K562 (cell line): ENCODE data around the gene KLRC4.
"Not testable (repeated sequence)": the region's sequence is repeated elsewhere in the genome, so short reads cannot be mapped to it uniquely, and the experiment has no call there.

Experiments used
- ELF1 ChIP-seq: fragments of 200-800 bp; sonication (Bioruptor generic); IDR thresholded peaks from 2 replicates; pipeline ENCODE4 v1.6.1; 2016; ENCODE audit warnings: missing genetic modification characterization, missing compliant biosample characterization
- FOXA1 ChIP-seq: fragments of 450-650 bp; IDR thresholded peaks from 2 replicates; pipeline ENCODE4 v1.6.1; 2016; ENCODE audit warnings: mild to moderate bottlenecking, borderline replicate concordance
- MXI1 ChIP-seq: IDR thresholded peaks from 2 replicates; pipeline ENCODE4 v1.6.1; 2011; ENCODE audit warnings: low read depth, mild to moderate bottlenecking, improper control_type of control experiment, low read length
- RAD21 ChIP-seq, 2 experiments: fragments of 250-450 bp in 1 of 2; fragments of 450-650 bp in 1 of 2; sonication (Bioruptor Pico) in 1 of 2; formaldehyde crosslinking in 1 of 2; IDR thresholded peaks in 1 of 2; conservative IDR thresholded peaks in 1 of 2; 2 replicates each; pipeline versions ENCODE4 v1.4.0 to v1.8.0; 2020 to 2022; ENCODE audit warnings: mild to moderate bottlenecking in 2 of 2, moderate library complexity in 1 of 2
- SMARCA5 ChIP-seq: fragments of 450-650 bp; IDR thresholded peaks from 2 replicates; pipeline ENCODE4 v1.6.1; 2016
- ZFPM2 ChIP-seq: fragments of 250-450 bp; sonication (Bioruptor Pico); IDR thresholded peaks from 2 replicates; pipeline ENCODE4 v1.5.1; 2022; ENCODE audit warnings: mild to moderate bottlenecking
- ZNF764 ChIP-seq: fragments of 250-450 bp; sonication (Bioruptor Pico); IDR thresholded peaks from 2 replicates; pipeline ENCODE4 v1.4.0; 2020; ENCODE audit warnings: low read depth, mild to moderate bottlenecking, moderate library complexity
- TF ChIP-seq, protein P1 (sequence below): fragments of 450-650 bp; IDR thresholded peaks from 2 replicates; pipeline ENCODE4 v1.6.1; 2017; ENCODE audit warnings: mild to moderate bottlenecking, moderate library complexity
- TF ChIP-seq, protein P2 (sequence below): fragments of 450-650 bp; IDR thresholded peaks from 2 replicates; pipeline ENCODE4 v1.6.1; 2016

DNA sequence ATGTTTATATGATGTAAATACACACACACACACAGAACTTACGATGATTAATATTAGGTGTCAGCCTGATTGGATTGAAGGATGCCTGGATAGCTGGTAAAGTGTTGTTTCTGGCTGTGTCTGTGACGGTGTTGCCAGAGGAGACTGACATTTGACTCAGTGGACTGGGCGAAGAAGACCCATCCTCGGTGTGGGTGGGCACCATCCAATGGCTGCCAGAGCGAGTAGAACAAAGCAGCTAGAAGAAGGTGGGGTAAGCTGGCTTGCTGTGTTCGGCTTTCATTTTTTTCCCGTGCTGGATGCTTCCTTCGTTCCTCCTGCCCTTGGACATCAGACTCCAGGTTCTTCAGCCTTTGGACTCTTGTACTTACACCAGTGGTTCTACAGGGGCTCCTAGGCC is 31.6 kb upstream of the KLRC4 start:
- not testable (repeated sequence) for TF ChIP-seq ELF1 (tag); RAD21 (CRISPR knock-in tag; conservative IDR thresholded peaks at IDR 0.05 in 1 of 2, IDR thresholded peaks at IDR 0.05 in 1 of 2); MXI1; SMARCA5; ZFPM2 (CRISPR knock-in tag); FOXA1; ZNF764 (CRISPR knock-in tag)
- TF ChIP-seq, protein P1, sequence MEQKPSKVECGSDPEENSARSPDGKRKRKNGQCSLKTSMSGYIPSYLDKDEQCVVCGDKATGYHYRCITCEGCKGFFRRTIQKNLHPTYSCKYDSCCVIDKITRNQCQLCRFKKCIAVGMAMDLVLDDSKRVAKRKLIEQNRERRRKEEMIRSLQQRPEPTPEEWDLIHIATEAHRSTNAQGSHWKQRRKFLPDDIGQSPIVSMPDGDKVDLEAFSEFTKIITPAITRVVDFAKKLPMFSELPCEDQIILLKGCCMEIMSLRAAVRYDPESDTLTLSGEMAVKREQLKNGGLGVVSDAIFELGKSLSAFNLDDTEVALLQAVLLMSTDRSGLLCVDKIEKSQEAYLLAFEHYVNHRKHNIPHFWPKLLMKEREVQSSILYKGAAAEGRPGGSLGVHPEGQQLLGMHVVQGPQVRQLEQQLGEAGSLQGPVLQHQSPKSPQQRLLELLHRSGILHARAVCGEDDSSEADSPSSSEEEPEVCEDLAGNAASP = not testable (repeated sequence)
- TF ChIP-seq, protein P2, sequence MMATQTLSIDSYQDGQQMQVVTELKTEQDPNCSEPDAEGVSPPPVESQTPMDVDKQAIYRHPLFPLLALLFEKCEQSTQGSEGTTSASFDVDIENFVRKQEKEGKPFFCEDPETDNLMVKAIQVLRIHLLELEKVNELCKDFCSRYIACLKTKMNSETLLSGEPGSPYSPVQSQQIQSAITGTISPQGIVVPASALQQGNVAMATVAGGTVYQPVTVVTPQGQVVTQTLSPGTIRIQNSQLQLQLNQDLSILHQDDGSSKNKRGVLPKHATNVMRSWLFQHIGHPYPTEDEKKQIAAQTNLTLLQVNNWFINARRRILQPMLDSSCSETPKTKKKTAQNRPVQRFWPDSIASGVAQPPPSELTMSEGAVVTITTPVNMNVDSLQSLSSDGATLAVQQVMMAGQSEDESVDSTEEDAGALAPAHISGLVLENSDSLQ = not testable (repeated sequence)
